Cardiac muscle cell (in vitro differentiated cells and primary cell): ENCODE results near the gene OCSTAMP. TPM values are rescaled to one million over a fixed set of nuclear protein-coding genes. Genes with fewer than 3 reads are reported as not detected.

Source experiments
- DNase-seq, 2 donors: peaks; one replicate each; pipeline versions ENCODE4 v3.0.0 to v3.0.0-alpha.2; 2010 to 2017; ENCODE audit warnings: low read depth in 1 of 2, low spot score in 1 of 2
- H3K27ac ChIP-seq: fragments of 200-600 bp; sonication (generic); 2 replicates; pipeline ENCODE4 v1.5.1; 2016
- H3K27me3 ChIP-seq: fragments of 200-600 bp; sonication (generic); 2 replicates; pipeline ENCODE4 v1.6.0; 2016; ENCODE audit warnings: control low read depth
- H3K36me3 ChIP-seq: fragments of 200-600 bp; sonication (generic); 2 replicates; pipeline ENCODE4 v1.5.1; 2016; ENCODE audit warnings: control low read depth
- H3K4me1 ChIP-seq: fragments of 200-600 bp; sonication (generic); 2 replicates; pipeline ENCODE4 v1.8.1; 2017; ENCODE audit warnings: low read depth, mild to moderate bottlenecking, mixed run types
- H3K4me3 ChIP-seq: fragments of 200-600 bp; sonication (generic); 2 replicates; pipeline ENCODE4 v1.5.1; 2016; ENCODE audit warnings: mild to moderate bottlenecking
- H3K9me3 ChIP-seq: fragments of 200-600 bp; sonication (generic); 2 replicates; pipeline ENCODE4 v1.5.1; 2017; ENCODE audit warnings: low read depth, mild to moderate bottlenecking, control low read depth
- polyA plus RNA-seq: library from polyadenylated mRNA; unstranded; fragments of >200 nt; fragmentation: Nextera tagmentation; extraction: Ambion mirVana; gene quantifications from 2 replicates; pipeline ENCODE4 v1.2.1, GENCODE V29; 2016
- total RNA-seq: library from RNA; depleted of rRNA; stranded (reverse); fragments of >200 nt; gene quantifications from 2 replicates; pipeline ENCODE4 v1.2.3, GENCODE V29; 2016
- TF ChIP-seq, protein P1 (sequence below): IDR thresholded peaks from 2 replicates; pipeline ENCODE4 v1.5.1; 2012; ENCODE audit warnings: low read depth, mild to moderate bottlenecking, low read length

OCSTAMP gene
- total and polyA plus RNA-seq, 2 experiments from 2014 or later = not detected

DNA sequence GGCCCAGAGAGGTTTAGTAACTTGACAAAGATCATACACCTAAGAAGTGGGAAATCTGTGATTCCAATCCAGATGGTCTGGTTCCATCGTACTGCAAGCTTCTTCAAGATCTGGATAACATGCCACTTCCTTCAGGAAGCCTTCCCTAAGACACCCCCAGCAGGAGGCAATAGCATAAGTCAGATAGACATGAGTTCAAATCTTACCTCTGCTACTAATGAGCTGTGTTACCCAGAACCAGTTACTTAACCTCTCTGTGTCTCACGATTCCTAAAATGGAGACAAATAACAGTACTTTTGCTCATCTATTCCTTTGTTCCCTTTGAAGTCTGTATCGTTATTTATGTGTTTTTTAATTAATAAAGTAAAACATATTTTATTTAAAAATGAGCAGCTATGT is 22.3 kb upstream of the OCSTAMP start:
- Histone ChIP-seq H3K27ac (no peak overlapping the region), H3K4me3 (no peak overlapping the region), H3K36me3 (no peaks in the 10 kb centered on the region), H3K4me1 (peaks cover 4% of the 10 kb centered on the region), H3K27me3 (no peaks in the 10 kb centered on the region), H3K9me3 (no peaks in the 10 kb centered on the region)
- TF ChIP-seq, protein P1, sequence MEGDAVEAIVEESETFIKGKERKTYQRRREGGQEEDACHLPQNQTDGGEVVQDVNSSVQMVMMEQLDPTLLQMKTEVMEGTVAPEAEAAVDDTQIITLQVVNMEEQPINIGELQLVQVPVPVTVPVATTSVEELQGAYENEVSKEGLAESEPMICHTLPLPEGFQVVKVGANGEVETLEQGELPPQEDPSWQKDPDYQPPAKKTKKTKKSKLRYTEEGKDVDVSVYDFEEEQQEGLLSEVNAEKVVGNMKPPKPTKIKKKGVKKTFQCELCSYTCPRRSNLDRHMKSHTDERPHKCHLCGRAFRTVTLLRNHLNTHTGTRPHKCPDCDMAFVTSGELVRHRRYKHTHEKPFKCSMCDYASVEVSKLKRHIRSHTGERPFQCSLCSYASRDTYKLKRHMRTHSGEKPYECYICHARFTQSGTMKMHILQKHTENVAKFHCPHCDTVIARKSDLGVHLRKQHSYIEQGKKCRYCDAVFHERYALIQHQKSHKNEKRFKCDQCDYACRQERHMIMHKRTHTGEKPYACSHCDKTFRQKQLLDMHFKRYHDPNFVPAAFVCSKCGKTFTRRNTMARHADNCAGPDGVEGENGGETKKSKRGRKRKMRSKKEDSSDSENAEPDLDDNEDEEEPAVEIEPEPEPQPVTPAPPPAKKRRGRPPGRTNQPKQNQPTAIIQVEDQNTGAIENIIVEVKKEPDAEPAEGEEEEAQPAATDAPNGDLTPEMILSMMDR = no peak
- no peak for DNase-seq

DNA sequence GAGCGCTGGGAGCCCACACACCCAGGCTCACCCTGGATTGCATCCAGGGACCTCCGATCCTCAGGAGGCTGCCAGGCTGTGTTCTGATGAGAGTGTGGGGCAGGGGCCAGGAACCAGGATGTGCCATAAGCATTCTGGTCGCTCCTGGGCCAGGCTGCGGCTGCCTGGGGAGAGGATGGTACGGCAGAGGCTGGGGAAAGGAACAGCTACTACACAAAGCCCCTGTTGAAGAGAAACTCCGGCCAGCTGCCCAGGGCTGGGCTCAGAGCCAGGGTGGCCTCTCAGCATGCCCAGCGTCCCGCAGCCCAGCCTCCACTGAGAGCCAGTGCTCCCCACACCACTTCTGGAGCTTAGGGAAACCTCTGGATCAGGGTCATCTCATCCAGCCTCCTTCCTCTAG is 21.7 kb upstream of the OCSTAMP start:
- DNase-seq = peak in 1 of 2 donors; percentile 24

DNA sequence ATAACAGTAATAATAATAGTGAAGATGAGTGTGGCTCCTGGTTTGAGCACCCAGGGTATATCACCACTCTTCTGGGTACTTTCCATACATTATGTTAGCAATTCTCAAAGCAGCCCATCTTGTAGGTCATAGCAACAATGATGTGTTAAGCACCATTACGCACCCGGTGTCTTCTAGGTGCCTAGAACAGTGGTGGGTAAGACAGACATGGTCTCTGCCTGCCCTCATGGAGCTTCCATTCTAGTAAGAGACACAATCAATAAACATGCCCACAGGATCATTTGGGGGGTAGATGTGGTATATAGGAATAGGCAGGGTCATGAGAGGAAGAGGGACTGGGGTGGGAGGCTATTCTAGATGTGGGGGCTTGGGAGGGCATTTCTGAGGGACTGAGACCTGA is 21.0 kb upstream of the OCSTAMP start:
- no peaks in the 10 kb centered on the region for H3K9me3 ChIP-seq
- H3K27ac ChIP-seq = no peak overlapping the region
- no peak overlapping the region for H3K4me3 ChIP-seq
- no peak for DNase-seq
- peaks cover 4% of the 10 kb centered on the region for H3K4me1 ChIP-seq
- no peaks in the 10 kb centered on the region for H3K27me3 ChIP-seq
- TF ChIP-seq, protein P1 = no peak
- no peaks in the 10 kb centered on the region for H3K36me3 ChIP-seq

More for the DNA sequence above, 21.7 kb upstream of the OCSTAMP start:
- H3K4me3 ChIP-seq = no peak overlapping the region
- H3K27me3 ChIP-seq = no peaks in the 10 kb centered on the region
- peaks cover 4% of the 10 kb centered on the region for H3K4me1 ChIP-seq
- H3K27ac ChIP-seq = no peak overlapping the region
- H3K9me3 ChIP-seq = no peaks in the 10 kb centered on the region
- H3K36me3 ChIP-seq = no peaks in the 10 kb centered on the region
- TF ChIP-seq, protein P1 = no peak

DNA sequence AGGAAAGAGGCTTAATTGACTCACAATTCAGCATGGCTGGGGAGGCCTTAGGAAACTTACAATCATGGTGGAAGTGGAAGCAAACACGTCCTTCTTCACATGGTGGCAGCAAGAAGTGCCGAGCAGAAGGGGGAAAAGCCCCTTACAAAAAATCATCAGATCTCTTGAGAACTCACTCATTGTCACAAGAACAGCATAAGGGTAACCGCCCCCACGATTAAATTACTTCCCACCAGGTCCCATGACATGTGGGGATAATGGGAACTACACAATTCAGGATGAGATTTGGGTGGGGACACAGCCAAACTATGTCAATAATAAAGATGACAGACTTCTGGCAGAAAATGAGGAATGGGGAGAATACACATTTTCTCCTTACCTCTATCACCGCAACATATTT is 20.5 kb upstream of the OCSTAMP start:
- Histone ChIP-seq H3K27ac (no peak overlapping the region), H3K4me3 (no peak overlapping the region), H3K4me1 (peaks cover 4% of the 10 kb centered on the region), H3K9me3 (no peaks in the 10 kb centered on the region), H3K36me3 (no peaks in the 10 kb centered on the region), H3K27me3 (no peaks in the 10 kb centered on the region)
- TF ChIP-seq, protein P1 = no peak
- DNase-seq = no peak

DNA sequence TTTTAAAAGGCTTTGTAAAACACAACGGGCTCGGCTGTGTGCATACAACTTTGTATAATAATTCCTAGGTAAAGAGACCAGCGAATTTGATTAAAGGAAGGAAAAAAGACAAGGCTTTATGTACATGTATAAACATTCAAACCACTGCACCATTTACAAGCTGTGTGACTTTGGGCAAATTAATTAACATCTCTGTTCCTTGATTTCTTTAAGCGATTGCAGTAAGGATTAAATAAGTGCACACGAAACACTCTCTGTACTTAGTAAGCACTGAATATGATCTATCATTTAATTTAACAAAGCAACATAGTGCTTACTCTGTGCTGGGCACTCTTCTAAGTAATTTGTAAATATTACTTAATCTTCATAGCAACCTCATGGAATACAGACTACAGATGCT is 19.5 kb upstream of the OCSTAMP start:
- no peak for DNase-seq
- Histone ChIP-seq H3K27me3 (no peaks in the 10 kb centered on the region), H3K36me3 (no peaks in the 10 kb centered on the region), H3K27ac (no peak overlapping the region), H3K9me3 (no peaks in the 10 kb centered on the region), H3K4me1 (peaks cover 4% of the 10 kb centered on the region), H3K4me3 (no peak overlapping the region)
- TF ChIP-seq, protein P1 = no peak
